SJSA1 (cell line): ENCODE measurements around the gene GDF7. TPM values are rescaled to one million over a fixed set of nuclear protein-coding genes. Genes with fewer than 3 reads are reported as not detected.
"Not testable (repeated sequence)": the region's sequence is repeated elsewhere in the genome, so short reads cannot be mapped to it uniquely, and the experiment has no call there.

Experiments used
- DNase-seq, 2 experiments: peaks; one replicate each; pipeline ENCODE4 v3.0.0-alpha.2; 2015 to 2020; ENCODE audit warnings: low spot score in 2 of 2, low read depth in 1 of 2
- H3K27ac ChIP-seq: fragments of 250-450 bp; sonication (Bioruptor Pico); 2 replicates; pipeline ENCODE4 v1.5.1; 2020; ENCODE audit warnings: mild to moderate bottlenecking, moderate library complexity
- H3K27me3 ChIP-seq: fragments of 250-450 bp; sonication (Bioruptor Pico); replicated peaks from 2 replicates; pipeline ENCODE4 v1.5.1; 2020; ENCODE audit warnings: mild to moderate bottlenecking, moderate library complexity
- H3K36me3 ChIP-seq: fragments of 250-450 bp; sonication (Bioruptor Pico); 2 replicates; pipeline ENCODE4 v1.5.1; 2020; ENCODE audit warnings: mild to moderate bottlenecking
- H3K4me1 ChIP-seq: fragments of 250-450 bp; sonication (Bioruptor Pico); replicated peaks from 2 replicates; pipeline ENCODE4 v1.6.1; 2021; ENCODE audit warnings: mild to moderate bottlenecking
- H3K4me3 ChIP-seq: fragments of 250-450 bp; sonication (Bioruptor Pico); 2 replicates; pipeline ENCODE4 v1.5.1; 2020; ENCODE audit warnings: mild to moderate bottlenecking
- H3K9me3 ChIP-seq: fragments of 250-450 bp; sonication (Bioruptor Pico); replicated peaks from 2 replicates; pipeline ENCODE4 v1.5.1; 2020; ENCODE audit warnings: mild to moderate bottlenecking
- total RNA-seq: library from RNA; depleted of rRNA; stranded (reverse); fragments of >200 nt; shearing (Covaris generic); gene quantifications from 2 replicates; pipeline ENCODE4 v1.2.3, GENCODE V29; 2014

Gene GDF7
- total RNA-seq, 1 experiment from 2014 or later, result 0.03 TPM

DNA sequence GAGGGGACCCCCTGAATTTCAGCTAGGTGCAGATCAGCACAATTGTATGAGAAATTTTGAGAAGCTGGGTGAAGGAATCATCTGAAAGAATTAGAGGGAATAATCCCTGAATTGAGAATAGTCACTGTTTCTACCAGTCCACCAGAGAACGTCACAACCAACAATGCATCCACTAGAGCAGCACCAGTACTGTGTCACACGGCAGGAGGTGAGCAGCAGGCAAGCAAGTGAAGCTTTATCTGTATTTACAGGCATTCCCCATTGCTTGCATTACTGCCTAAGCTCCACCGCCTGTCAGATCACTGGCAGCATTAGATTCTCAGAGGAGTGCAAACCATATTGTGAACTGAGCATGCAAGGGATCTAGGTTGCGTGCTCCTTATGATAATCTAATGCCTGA is 40.7 kb downstream of the GDF7 start:
- no peak overlapping the region for H3K4me3 ChIP-seq
- no peak overlapping the region for H3K27ac ChIP-seq
- no peaks in the 10 kb centered on the region for H3K27me3 ChIP-seq
- DNase-seq, result no peak
- 0 out of 2 replicates have a peak, but pooled peaks cover 2% of the 10 kb centered on the region for H3K36me3 ChIP-seq
- no peaks in the 10 kb centered on the region for H3K9me3 ChIP-seq
- peaks cover 11% of the 10 kb centered on the region for H3K4me1 ChIP-seq

GRCh38 chr2:20711641-20712040 is 44.7 kb downstream of the GDF7 start:
- H3K36me3 ChIP-seq, H3K27me3 ChIP-seq, H3K27ac ChIP-seq, H3K9me3 ChIP-seq, H3K4me3 ChIP-seq, DNase-seq, H3K4me1 ChIP-seq: not testable (repeated sequence)

GRCh38 chr2:20713585-20713984 is 46.6 kb downstream of the GDF7 start:
- not testable (repeated sequence) for H3K27ac ChIP-seq, DNase-seq, H3K36me3 ChIP-seq, H3K27me3 ChIP-seq, H3K4me1 ChIP-seq, H3K9me3 ChIP-seq, H3K4me3 ChIP-seq

DNA sequence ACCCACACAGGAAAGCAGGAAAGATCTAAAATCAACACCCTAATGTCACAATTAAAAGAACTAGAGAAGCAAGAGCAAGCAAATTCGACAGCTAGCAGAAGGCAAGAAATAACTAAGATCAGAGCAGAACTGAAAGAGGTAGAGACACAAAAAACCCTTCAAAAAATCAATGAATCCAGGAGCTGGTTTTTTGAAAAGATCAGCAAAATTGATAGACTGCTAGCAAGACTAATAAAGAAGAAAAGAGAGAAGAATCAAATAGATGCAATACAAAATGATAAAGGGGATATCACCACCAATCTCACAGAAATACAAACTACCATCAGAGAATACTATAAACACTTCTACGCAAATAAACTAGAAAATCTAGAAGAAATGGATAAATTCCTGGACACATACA is 47.5 kb downstream of the GDF7 start:
- H3K36me3 ChIP-seq, DNase-seq, H3K27ac ChIP-seq: not testable (repeated sequence)

GRCh38 chr2:20716164-20716563 is 49.2 kb downstream of the GDF7 start:
- not testable (repeated sequence) for H3K9me3 ChIP-seq, H3K27me3 ChIP-seq, H3K36me3 ChIP-seq, H3K4me3 ChIP-seq, H3K27ac ChIP-seq, H3K4me1 ChIP-seq, DNase-seq

More for the DNA sequence above, 47.5 kb downstream of the GDF7 start:
- H3K9me3 ChIP-seq, H3K4me1 ChIP-seq, H3K4me3 ChIP-seq, H3K27me3 ChIP-seq: not testable (repeated sequence)

DNA sequence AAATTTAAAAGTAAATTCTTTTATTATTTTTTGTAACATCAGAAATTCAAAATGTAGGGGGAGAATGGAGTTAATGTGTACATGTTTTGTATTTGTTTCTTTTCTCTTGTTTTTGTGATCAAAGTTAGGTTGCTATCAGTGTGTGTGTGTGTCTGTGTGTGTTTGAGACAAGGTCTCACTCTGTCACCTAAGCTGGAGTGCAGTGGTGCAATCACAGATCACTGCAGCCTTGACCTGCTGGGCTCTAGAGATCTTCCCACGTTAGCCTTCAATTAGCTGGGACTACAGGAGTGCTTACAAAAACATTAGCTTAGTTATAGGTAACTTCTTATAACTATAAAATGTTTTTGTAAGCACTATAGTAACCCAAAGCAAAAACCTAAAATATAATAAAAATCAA is 50.7 kb downstream of the GDF7 start:
- no peak for DNase-seq
- Histone ChIP-seq H3K27me3 (no peaks in the 10 kb centered on the region), H3K27ac (no peak overlapping the region), H3K4me1 (no peaks in the 10 kb centered on the region), H3K9me3 (no peaks in the 10 kb centered on the region; the same call in 1 of the 2 replicates), H3K36me3 (no peaks in the 10 kb centered on the region), H3K4me3 (no peak overlapping the region)

GRCh38 chr2:20722592-20723240 is 55.8 kb downstream of the GDF7 start:
- H3K9me3 ChIP-seq, result no peaks in the 10 kb centered on the region; the same call in 1 of the 2 replicates
- no peaks in the 10 kb centered on the region for H3K4me1 ChIP-seq
- H3K27me3 ChIP-seq, result no peaks in the 10 kb centered on the region
- no peak overlapping the region for H3K4me3 ChIP-seq
- H3K36me3 ChIP-seq, result peaks cover 5% of the 10 kb centered on the region; the same call in 1 of the 2 replicates
- no peak for DNase-seq
- no peak overlapping the region for H3K27ac ChIP-seq

DNA sequence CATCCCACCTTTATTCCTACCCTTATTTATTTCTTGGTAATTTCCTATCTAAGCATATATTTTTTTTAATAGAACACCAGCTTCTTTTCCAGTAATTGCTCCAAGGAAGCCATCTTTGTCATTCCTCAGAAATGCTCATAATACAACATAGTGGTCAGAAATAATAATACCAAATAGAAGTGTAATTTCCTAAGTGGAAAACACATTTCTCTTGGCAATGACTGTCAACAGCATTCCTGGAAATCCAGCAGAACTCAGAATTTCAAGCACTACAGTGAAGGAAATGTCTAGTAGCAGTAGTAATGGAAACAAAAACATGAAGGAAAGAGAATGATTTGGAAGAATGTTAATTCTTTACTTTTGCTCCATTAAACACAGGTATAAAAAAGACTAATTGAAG is 56.6 kb downstream of the GDF7 start:
- Histone ChIP-seq H3K36me3 (peaks cover 5% of the 10 kb centered on the region; the same call in 1 of the 2 replicates), H3K9me3 (no peaks in the 10 kb centered on the region; the same call in 1 of the 2 replicates), H3K27ac (no peak overlapping the region), H3K27me3 (no peaks in the 10 kb centered on the region), H3K4me3 (no peak overlapping the region), H3K4me1 (no peaks in the 10 kb centered on the region)
- no peak for DNase-seq

DNA sequence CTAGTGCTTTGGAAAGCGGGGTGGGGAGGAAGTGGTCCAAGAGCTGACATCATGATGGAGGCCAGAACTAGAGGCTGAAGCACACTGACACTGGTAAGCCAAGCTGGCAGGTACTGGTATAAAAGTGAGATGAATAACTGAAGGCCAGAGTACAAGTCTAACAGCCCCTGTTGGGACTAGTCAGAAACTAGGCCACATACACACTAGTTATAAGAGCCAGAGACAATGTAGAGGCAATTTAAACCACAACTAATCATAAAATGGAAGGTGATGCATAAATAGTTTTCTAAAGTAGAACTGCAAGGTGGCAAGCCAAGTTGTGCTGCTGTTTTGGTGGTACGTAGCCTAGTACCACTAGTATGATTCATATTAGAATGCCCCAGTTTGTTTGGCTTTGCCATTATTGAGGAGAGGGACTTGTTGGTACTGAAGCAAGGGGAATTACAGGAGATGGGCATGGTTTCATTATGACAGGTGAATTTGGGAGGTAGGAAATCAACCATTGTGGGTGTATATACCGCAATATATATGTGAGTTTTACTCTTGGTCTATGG is 57.6 kb downstream of the GDF7 start:
- no peaks in the 10 kb centered on the region; the same call in 1 of the 2 replicates for H3K9me3 ChIP-seq
- DNase-seq, result no peak
- peaks cover 5% of the 10 kb centered on the region; the same call in 1 of the 2 replicates for H3K36me3 ChIP-seq

DNA sequence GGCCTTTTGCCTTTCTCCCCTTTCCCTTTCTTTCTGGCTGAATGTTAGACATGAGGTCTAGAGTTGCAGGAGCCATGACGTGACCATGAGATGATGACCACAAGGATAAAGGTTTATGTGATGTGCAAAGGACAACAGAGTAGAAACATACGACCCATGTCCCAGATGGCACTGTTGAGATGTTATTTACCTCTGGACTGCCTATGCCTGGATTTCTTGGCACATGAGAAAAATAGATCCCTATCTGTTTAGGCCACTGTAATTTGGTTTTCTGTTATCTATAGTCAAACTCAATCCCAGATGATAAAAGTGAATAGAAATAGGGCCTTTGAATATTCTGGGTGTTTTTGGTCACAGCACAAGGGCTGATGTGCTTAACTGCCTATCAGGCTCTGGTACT is 58.8 kb downstream of the GDF7 start:
- Histone ChIP-seq H3K27ac (no peak overlapping the region), H3K4me1 (no peaks in the 10 kb centered on the region), H3K9me3 (no peaks in the 10 kb centered on the region; the same call in 1 of the 2 replicates), H3K36me3 (peaks cover 5% of the 10 kb centered on the region; the same call in 1 of the 2 replicates), H3K27me3 (no peaks in the 10 kb centered on the region), H3K4me3 (no peak overlapping the region)
- no peak for DNase-seq

More for the DNA sequence above, 57.6 kb downstream of the GDF7 start:
- Histone ChIP-seq H3K4me1 (no peaks in the 10 kb centered on the region), H3K27me3 (no peaks in the 10 kb centered on the region), H3K27ac (no peak overlapping the region), H3K4me3 (no peak overlapping the region)

DNA sequence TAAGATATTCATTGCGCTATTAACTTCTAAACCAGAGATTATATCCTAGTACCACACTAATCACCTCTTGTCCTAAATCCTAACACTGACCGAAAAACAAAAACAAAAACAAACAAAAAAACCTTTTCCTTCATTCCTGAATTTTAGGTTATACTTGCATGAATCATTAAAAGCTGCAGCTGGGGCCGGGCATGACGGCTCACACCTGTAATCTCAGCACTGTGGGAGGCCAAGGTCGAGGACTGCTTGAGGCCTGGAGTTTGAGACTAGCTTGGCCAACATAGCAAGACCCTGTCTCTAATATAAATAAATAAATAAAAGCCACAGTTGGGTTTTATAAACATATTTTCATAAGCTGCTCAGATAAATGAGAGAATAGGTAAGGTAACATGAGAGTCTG is 60.0 kb downstream of the GDF7 start:
- Histone ChIP-seq H3K4me3 (no peak overlapping the region), H3K27ac (no peak overlapping the region)

GRCh38 chr2:20728114-20728758 is 61.3 kb downstream of the GDF7 start:
- no peaks in the 10 kb centered on the region for H3K27me3 ChIP-seq
- H3K4me3 ChIP-seq, result no peak overlapping the region
- peaks cover 5% of the 10 kb centered on the region; the same call in 1 of the 2 replicates for H3K36me3 ChIP-seq
- H3K27ac ChIP-seq, result no peak overlapping the region
- no peak for DNase-seq
- no peaks in the 10 kb centered on the region for H3K9me3 ChIP-seq
- no peaks in the 10 kb centered on the region for H3K4me1 ChIP-seq

More for the DNA sequence above, 60.0 kb downstream of the GDF7 start:
- H3K9me3 ChIP-seq, result no peaks in the 10 kb centered on the region
- H3K4me1 ChIP-seq, result no peaks in the 10 kb centered on the region
- H3K27me3 ChIP-seq, result no peaks in the 10 kb centered on the region
- DNase-seq, result no peak
- peaks cover 5% of the 10 kb centered on the region; the same call in 1 of the 2 replicates for H3K36me3 ChIP-seq
